Fibroblast of pulmonary artery (primary cell): Measurements from ENCODE around the gene MIEF2.
"Not testable (repeated sequence)": the region's sequence is repeated elsewhere in the genome, so short reads cannot be mapped to it uniquely, and the experiment has no call there.

Experiments used
- DNase-seq: peaks from one replicate; pipeline ENCODE4 v3.0.0-alpha.2; 2010; ENCODE audit warnings: low read depth
- H3K4me3 ChIP-seq: replicated peaks from 2 replicates; pipeline ENCODE4 v1.5.1; 2011; ENCODE audit warnings: low read depth, mild to moderate bottlenecking, control low read depth, low read length, moderate library complexity
- CTCF ChIP-seq: IDR thresholded peaks from 2 replicates; pipeline ENCODE4 v1.5.1; 2011; ENCODE audit warnings: mild to moderate bottlenecking, control low read depth, low read length, inconsistent platforms; ENCODE audit errors: missing control alignments

The MIEF2 gene

GRCh38 chr17:18280766-18281371, 20.4 kb downstream of the MIEF2 start:
- no peak for DNase-seq
- TF ChIP-seq CTCF = no peak
- H3K4me3 ChIP-seq = no peak overlapping the region

GRCh38 chr17:18281788-18282187, 21.3 kb downstream of the MIEF2 start:
- H3K4me3 ChIP-seq = no peak overlapping the region
- TF ChIP-seq CTCF = no peak
- DNase-seq = no peak

GRCh38 chr17:18285296-18285695, 24.8 kb downstream of the MIEF2 start:
- TF ChIP-seq CTCF = no peak
- H3K4me3 ChIP-seq = no peak overlapping the region
- DNase-seq = no peak

GRCh38 chr17:18291718-18292540, 31.5 kb downstream of the MIEF2 start:
- DNase-seq = no peak
- no peak overlapping the region for H3K4me3 ChIP-seq
- no peak for TF ChIP-seq CTCF

- DNase-seq, H3K4me3 ChIP-seq: not testable (repeated sequence)
Observed at GRCh38 chr17:18298061-18298460, 37.6 kb downstream of the MIEF2 start.

- no peak overlapping the region for H3K4me3 ChIP-seq
- TF ChIP-seq CTCF = no peak
- no peak for DNase-seq
Observed at GRCh38 chr17:18300725-18301480, 40.4 kb downstream of the MIEF2 start.

GRCh38 chr17:18303206-18303605, 42.7 kb downstream of the MIEF2 start:
- not testable (repeated sequence) for DNase-seq, H3K4me3 ChIP-seq
